ENCODE data around the gene EYA4. TPM values are rescaled to one million over a fixed set of nuclear protein-coding genes. Genes with fewer than 3 reads are reported as not detected.

Gene EYA4
- total and polyA plus RNA-seq, 4 donors: 0.60 to 2.3 (median 1.5) TPM

DNA sequence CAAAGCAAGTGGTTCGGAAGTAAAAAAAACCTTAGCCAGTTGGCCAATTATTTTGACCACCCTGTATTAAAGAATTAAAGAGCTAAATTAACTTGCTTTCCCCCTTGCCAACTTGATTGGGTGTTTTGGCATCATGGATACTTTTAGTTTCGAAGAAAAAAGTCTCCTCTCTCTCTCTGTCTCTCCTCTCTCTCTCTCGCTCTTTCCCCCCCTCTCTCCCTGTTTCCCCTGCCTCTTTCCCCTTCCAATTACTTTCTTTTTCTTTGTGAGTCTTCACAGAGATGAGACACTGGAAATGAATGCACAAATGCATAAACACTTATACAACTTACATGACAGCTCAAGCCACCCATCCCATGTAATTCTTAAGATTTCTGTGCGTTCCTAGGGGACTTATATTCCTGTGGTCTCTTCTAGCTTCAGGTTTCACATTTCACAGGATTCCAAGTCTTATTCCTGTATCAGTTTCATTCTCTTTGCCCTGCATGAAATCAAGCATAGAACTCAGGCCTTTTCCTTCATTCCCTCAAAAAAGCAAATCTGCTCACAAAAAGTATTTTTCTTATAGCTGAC, 32.9 kb upstream of the EYA4 start:
- Histone ChIP-seq H3K4me1 (ENCODE audit: control insufficient read depth, insufficient read depth, low read length) (no peaks in the 10 kb centered on the region), H3K36me3 (ENCODE audit: control insufficient read depth, insufficient read depth, low read length) (no peaks in the 10 kb centered on the region), H3K27ac (ENCODE audit: low read depth, low read length) (no peak overlapping the region), H3K9me3 (ENCODE audit: control insufficient read depth, insufficient read depth, low read length) (no peaks in the 10 kb centered on the region), H3K4me3 (ENCODE audit: low read depth, low read length) (no peak overlapping the region), H3K27me3 (ENCODE audit: control insufficient read depth, insufficient read depth, low read length) (no peaks in the 10 kb centered on the region)
- WGBS (ENCODE audit: insufficient coverage): 82% methylated on average over 3 of the region's 4 CpGs
- peak in 1 of 6 donors; percentile 5 for DNase-seq (ENCODE audit: low read depth in 4 of 6, low spot score in 6 of 6)

DNA sequence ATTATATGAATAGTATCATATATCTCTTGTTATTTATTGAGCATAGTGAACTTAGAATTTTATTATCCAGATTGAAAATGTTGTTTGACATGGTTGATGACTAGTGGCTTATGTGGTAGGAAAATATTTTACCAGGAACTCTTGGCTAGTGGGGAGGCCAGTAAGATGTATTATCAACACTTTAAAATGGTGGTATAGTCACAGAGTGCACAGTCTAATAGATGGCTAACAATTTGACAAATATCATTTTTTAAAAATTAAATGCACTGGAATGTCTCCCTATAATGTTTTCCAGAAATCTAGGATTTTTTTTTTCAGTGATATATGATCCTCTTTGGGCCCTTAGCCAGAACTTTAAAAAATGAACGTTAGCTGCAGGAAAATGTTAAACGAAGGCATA, 26.9 kb upstream of the EYA4 start:
- H3K36me3 ChIP-seq (ENCODE audit: control insufficient read depth, insufficient read depth, low read length): no peaks in the 10 kb centered on the region
- no peaks in the 10 kb centered on the region for H3K27me3 ChIP-seq (ENCODE audit: control insufficient read depth, insufficient read depth, low read length)
- H3K4me1 ChIP-seq (ENCODE audit: control insufficient read depth, insufficient read depth, low read length): no peaks in the 10 kb centered on the region
- no peak overlapping the region for H3K4me3 ChIP-seq (ENCODE audit: low read depth, low read length)
- peak in 1 of 6 donors; percentile 25 for DNase-seq (ENCODE audit: low read depth in 4 of 6, low spot score in 6 of 6)
- no peak overlapping the region for H3K27ac ChIP-seq (ENCODE audit: low read depth, low read length)
- WGBS (ENCODE audit: insufficient coverage): no CpG with 5 or more reads among the region's 2 CpGs
- no peaks in the 10 kb centered on the region for H3K9me3 ChIP-seq (ENCODE audit: control insufficient read depth, insufficient read depth, low read length)

DNA sequence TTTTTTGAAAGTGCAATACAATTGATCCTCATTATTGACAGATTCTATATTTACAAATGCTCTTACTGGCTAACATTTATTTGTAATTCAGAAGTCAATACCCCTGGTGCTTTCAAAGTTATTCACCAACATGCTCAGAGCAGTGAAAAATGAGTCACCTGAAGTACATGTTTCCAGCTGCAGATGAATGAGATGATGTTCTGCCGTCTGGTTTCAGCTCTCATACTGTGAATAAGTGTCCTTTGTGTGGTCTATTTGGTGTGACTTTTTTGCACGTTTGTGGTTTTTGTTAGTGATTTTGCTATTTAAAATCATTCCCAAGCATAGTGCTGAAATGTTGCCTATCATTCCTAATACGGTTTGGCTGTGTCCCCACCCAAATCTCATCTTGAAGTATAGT, 22.3 kb upstream of the EYA4 start:
- Histone ChIP-seq H3K27me3 (ENCODE audit: control insufficient read depth, insufficient read depth, low read length) (no peaks in the 10 kb centered on the region), H3K9me3 (ENCODE audit: control insufficient read depth, insufficient read depth, low read length) (no peaks in the 10 kb centered on the region), H3K36me3 (ENCODE audit: control insufficient read depth, insufficient read depth, low read length) (no peaks in the 10 kb centered on the region), H3K4me3 (ENCODE audit: low read depth, low read length) (no peak overlapping the region), H3K4me1 (ENCODE audit: control insufficient read depth, insufficient read depth, low read length) (no peaks in the 10 kb centered on the region), H3K27ac (ENCODE audit: low read depth, low read length) (no peak overlapping the region)
- no peak for DNase-seq (ENCODE audit: low read depth in 4 of 6, low spot score in 6 of 6)
- WGBS (ENCODE audit: insufficient coverage): no CpG with 5 or more reads among the region's 3 CpGs

DNA sequence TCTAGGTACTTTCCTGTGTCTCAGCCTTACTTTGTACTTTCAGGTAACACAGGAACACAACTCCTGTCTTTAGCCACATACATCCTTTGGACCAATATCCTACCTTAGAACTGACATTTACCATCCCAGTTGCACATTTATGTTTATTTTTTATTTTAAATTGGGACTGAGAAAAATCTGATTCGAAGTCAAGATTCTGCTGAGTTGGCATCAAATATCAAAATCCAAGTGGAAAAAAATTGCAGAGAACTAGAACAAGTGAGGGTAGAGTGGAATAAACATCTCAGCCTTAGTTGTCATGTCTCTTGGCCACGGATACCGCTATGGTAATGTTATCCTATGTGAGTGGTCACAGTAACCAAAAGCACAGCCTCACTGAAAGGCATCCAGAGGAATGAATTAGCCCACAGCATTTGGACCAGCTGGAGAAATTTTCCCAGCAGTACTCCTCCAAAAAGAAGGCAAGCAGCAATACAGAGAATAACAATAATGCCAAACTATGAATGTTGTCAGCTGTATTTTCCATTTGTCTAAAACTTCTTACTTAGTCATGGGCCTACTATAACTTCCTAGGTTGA, 17.6 kb upstream of the EYA4 start:
- 100% methylated on average over 1 of the region's 3 CpGs for WGBS (ENCODE audit: insufficient coverage)
- Histone ChIP-seq H3K9me3 (ENCODE audit: control insufficient read depth, insufficient read depth, low read length) (no peaks in the 10 kb centered on the region), H3K4me3 (ENCODE audit: low read depth, low read length) (no peak overlapping the region), H3K27me3 (ENCODE audit: control insufficient read depth, insufficient read depth, low read length) (no peaks in the 10 kb centered on the region), H3K36me3 (ENCODE audit: control insufficient read depth, insufficient read depth, low read length) (no peaks in the 10 kb centered on the region), H3K27ac (ENCODE audit: low read depth, low read length) (no peak overlapping the region), H3K4me1 (ENCODE audit: control insufficient read depth, insufficient read depth, low read length) (no peaks in the 10 kb centered on the region)
- no peak for DNase-seq (ENCODE audit: low read depth in 4 of 6, low spot score in 6 of 6)

DNA sequence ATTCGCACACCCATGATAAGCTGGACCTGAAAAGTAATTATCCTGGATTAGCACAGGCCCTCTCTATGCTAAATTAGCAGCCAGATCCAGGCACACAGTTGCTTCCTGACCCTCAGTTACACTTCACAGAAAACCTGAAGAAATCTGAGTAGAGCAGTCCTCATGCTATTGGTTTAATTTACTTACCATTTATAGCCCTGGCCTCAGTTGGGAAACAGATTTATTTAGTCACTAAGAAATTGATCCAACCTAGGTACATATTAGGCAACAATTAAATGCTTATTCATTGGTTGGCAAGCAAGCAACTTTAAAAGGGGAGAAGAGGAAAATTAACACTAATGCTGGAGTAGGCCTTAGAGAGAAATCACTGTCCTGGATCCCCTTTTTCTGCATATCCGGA, 15.6 kb upstream of the EYA4 start:
- H3K36me3 ChIP-seq (ENCODE audit: control insufficient read depth, insufficient read depth, low read length): no peaks in the 10 kb centered on the region
- 100% methylated on average over 1 of the region's 2 CpGs for WGBS (ENCODE audit: insufficient coverage)
- H3K27ac ChIP-seq (ENCODE audit: low read depth, low read length): no peak overlapping the region
- no peaks in the 10 kb centered on the region for H3K27me3 ChIP-seq (ENCODE audit: control insufficient read depth, insufficient read depth, low read length)
- no peak overlapping the region for H3K4me3 ChIP-seq (ENCODE audit: low read depth, low read length)
- no peak for DNase-seq (ENCODE audit: low read depth in 4 of 6, low spot score in 6 of 6)
- no peaks in the 10 kb centered on the region for H3K9me3 ChIP-seq (ENCODE audit: control insufficient read depth, insufficient read depth, low read length)
- no peaks in the 10 kb centered on the region for H3K4me1 ChIP-seq (ENCODE audit: control insufficient read depth, insufficient read depth, low read length)

DNA sequence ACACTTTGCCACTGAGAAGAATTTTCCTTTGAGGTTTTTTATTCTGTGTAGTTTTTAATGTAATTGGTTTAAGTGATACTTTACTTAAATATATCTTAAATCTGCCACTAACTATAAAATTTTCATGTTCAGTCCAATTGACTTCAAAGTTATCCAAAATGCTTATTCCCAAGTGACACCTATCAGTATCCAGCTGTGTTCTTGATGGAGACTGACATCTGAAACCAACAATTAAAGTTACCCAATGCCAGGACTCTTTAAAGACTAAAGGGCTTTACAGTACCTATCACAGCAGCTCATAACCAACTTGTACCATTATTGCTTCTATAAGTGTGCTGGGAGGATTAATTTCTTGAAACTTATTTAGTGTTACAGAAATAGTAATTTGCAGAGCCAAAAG, 13.8 kb upstream of the EYA4 start:
- no peak overlapping the region for H3K4me3 ChIP-seq (ENCODE audit: low read depth, low read length)
- no peaks in the 10 kb centered on the region for H3K27me3 ChIP-seq (ENCODE audit: control insufficient read depth, insufficient read depth, low read length)
- H3K27ac ChIP-seq (ENCODE audit: low read depth, low read length): no peak overlapping the region
- no peaks in the 10 kb centered on the region for H3K4me1 ChIP-seq (ENCODE audit: control insufficient read depth, insufficient read depth, low read length)
- no peaks in the 10 kb centered on the region for H3K9me3 ChIP-seq (ENCODE audit: control insufficient read depth, insufficient read depth, low read length)
- no peaks in the 10 kb centered on the region for H3K36me3 ChIP-seq (ENCODE audit: control insufficient read depth, insufficient read depth, low read length)
- DNase-seq (ENCODE audit: low read depth in 4 of 6, low spot score in 6 of 6): no peak

DNA sequence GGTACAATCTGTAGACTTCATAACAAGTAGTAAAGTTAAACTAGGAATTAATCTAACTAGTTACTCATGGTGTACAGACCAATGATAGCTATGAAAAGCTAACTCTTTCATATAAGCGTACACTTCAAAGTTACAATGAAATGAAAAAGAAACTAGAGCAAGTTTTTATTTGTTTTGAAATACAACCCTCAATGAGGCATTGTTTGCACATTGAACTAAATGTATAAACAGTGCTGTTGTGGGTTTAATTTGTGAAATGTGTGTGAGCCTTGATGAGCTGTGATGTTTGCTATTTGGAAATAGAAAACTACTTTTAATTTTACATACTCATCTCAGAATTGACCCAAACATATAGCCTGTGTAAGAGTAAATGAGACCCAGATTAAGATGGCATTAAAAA, 11.1 kb upstream of the EYA4 start:
- Histone ChIP-seq H3K4me3 (ENCODE audit: low read depth, low read length) (no peak overlapping the region), H3K4me1 (ENCODE audit: control insufficient read depth, insufficient read depth, low read length) (no peaks in the 10 kb centered on the region), H3K27me3 (ENCODE audit: control insufficient read depth, insufficient read depth, low read length) (no peaks in the 10 kb centered on the region), H3K36me3 (ENCODE audit: control insufficient read depth, insufficient read depth, low read length) (no peaks in the 10 kb centered on the region), H3K27ac (ENCODE audit: low read depth, low read length) (no peak overlapping the region), H3K9me3 (ENCODE audit: control insufficient read depth, insufficient read depth, low read length) (no peaks in the 10 kb centered on the region)
- DNase-seq (ENCODE audit: low read depth in 4 of 6, low spot score in 6 of 6): no peak
- no CpG with 5 or more reads among the region's 1 CpG for WGBS (ENCODE audit: insufficient coverage)

DNA sequence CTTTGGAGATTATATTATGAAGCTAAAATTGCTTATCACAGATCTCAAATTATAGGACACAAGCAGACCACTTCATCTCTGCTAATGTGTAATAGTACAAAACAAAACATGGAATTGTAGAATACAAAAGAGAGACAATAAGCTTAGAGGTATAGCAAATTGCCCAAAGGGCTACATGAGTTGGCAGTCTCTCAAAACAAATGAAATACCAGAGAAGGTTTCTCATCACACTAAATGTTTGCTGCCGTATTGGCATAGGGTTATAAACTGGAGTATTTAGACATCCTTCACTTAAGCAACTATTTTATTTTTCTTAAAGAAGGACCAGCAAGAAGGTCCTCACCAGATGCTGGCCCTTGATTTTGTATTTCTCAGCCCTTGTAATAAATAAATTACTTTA, 5.9 kb upstream of the EYA4 start:
- Histone ChIP-seq H3K4me1 (ENCODE audit: control insufficient read depth, insufficient read depth, low read length) (no peaks in the 10 kb centered on the region), H3K36me3 (ENCODE audit: control insufficient read depth, insufficient read depth, low read length) (no peaks in the 10 kb centered on the region), H3K27me3 (ENCODE audit: control insufficient read depth, insufficient read depth, low read length) (peaks cover 8% of the 10 kb centered on the region), H3K4me3 (ENCODE audit: low read depth, low read length) (no peak overlapping the region), H3K27ac (ENCODE audit: low read depth, low read length) (no peak overlapping the region), H3K9me3 (ENCODE audit: control insufficient read depth, insufficient read depth, low read length) (no peaks in the 10 kb centered on the region)
- no peak for DNase-seq (ENCODE audit: low read depth in 4 of 6, low spot score in 6 of 6)
- no CpG with 5 or more reads among the region's 1 CpG for WGBS (ENCODE audit: insufficient coverage)

DNA sequence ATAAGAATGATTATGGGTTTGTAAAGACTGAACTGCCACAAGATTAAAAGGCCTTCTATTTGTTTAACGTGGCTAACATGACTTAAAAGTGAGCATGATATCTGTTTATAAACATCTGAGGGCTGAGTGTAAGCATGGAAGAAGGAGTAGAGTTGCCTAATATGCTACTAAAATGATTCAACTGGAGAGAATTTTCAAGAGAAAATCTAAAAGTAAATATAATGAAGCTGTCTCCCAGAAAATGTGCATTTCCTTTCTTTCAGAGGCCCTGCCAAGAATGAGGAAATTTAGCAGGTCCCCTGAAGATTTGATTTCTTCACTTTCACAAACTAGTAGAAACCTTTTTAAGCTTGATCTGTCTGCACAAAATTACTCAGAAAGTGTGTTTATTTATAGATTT, 4.2 kb upstream of the EYA4 start:
- H3K36me3 ChIP-seq (ENCODE audit: control insufficient read depth, insufficient read depth, low read length): no peaks in the 10 kb centered on the region
- H3K27me3 ChIP-seq (ENCODE audit: control insufficient read depth, insufficient read depth, low read length): peaks cover 23% of the 10 kb centered on the region
- DNase-seq (ENCODE audit: low read depth in 4 of 6, low spot score in 6 of 6): no peak
- peaks cover 15% of the 10 kb centered on the region for H3K4me1 ChIP-seq (ENCODE audit: control insufficient read depth, insufficient read depth, low read length)
- no peak overlapping the region for H3K27ac ChIP-seq (ENCODE audit: low read depth, low read length)
- 100% methylated on average over 1 of the region's 1 CpG for WGBS (ENCODE audit: insufficient coverage)
- H3K4me3 ChIP-seq (ENCODE audit: low read depth, low read length): no peak overlapping the region
- no peaks in the 10 kb centered on the region for H3K9me3 ChIP-seq (ENCODE audit: control insufficient read depth, insufficient read depth, low read length)

DNA sequence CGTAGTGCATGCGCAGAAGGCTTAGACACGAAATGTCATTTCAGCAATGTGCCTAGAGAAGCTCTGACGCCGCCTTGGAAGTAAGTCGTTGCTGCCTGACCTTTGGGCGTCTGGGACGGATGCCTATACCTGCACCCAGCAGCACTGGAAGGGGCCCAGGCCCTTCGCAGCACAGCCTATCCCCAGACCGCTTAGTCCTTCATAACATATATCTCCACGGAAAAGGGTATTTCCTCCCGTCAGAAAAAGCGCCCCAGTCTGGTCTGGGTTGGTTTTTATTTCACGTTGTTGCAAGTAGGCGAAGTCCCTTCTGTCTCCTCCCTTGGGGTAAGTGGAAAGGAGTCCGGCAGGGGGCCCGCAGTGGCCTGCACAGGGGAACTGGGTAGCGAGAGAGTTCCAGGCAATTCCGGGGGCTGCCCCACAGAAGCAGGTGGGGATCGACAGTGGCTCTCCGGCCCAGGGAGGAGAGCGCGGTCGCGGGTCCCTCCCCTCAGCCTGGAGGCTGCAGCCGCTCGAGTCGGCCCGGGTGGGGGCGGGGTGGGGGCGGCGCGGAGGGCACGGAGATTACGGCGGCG, 559 bp upstream of the EYA4 start:
- peaks cover 26% of the 10 kb centered on the region for H3K4me1 ChIP-seq (ENCODE audit: control insufficient read depth, insufficient read depth, low read length)
- no peak overlapping the region for H3K27ac ChIP-seq (ENCODE audit: low read depth, low read length)
- H3K27me3 ChIP-seq (ENCODE audit: control insufficient read depth, insufficient read depth, low read length): peaks cover 59% of the 10 kb centered on the region
- DNase-seq (ENCODE audit: low read depth in 4 of 6, low spot score in 6 of 6): peak in 2 of 6 donors; percentile 42 to 43
- no peaks in the 10 kb centered on the region for H3K9me3 ChIP-seq (ENCODE audit: control insufficient read depth, insufficient read depth, low read length)
- 5% methylated on average over 33 of the region's 37 CpGs for WGBS (ENCODE audit: insufficient coverage)
- H3K36me3 ChIP-seq (ENCODE audit: control insufficient read depth, insufficient read depth, low read length): no peaks in the 10 kb centered on the region
- peak overlapping the region; percentile 59 for H3K4me3 ChIP-seq (ENCODE audit: low read depth, low read length)

Data from spinal cord (tissue), 10 donors.